GM15510 (cell line): ENCODE data around the gene HPS1.

Experiments used
- POLR2A ChIP-seq: IDR thresholded peaks from 3 replicates; pipeline ENCODE4 v1.6.1; 2011; ENCODE audit warnings: borderline replicate concordance; ENCODE audit not compliant: insufficient read length; ENCODE audit errors: extremely low read depth

Gene HPS1

DNA sequence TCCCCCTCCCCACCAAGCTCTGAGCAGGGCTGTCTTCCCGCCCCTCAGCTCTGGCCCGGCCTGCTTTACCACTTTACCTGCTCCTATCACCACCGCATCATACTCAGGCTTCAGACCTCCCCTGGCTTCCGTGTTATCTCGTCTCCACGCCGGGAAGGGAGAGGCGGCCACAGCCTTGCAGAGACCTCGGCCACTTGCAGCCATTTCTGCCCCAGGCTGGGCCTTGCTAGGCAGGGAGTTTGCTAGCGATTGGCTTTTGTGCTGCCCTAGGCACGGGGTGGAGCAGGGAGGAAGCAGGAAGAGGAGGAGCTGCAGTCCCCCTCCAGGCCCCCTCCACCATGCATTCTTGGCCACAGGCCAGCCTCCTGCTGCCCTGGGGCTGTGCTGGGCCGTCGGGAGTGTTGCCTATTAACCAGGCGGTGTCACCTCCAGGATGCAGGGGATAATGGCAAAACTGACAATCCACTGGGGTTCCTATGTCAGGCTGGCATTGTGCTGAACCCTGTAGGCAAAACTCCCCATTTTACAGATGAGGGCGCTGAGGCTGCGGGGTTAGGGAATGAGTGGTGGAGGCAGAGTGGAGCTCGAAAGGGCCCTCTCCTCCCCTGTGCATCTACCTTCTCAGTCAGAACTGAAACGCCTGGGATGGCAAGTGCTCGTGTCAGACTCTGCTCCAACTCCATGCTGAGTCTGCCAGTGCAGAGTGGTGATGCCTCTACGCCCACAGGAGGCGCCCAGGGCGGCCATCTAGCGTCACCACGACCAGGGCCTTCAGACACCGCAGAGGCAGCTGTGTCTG lies 31.6 kb downstream of the HPS1 start, which contains the start of gene PYROXD2:
PYROXD2 (minus strand) TSS at position 251 of the 799 bp plus-strand sequence; CDS start at position 204, 47 bp downstream.
- no peak for TF ChIP-seq POLR2A

GRCh38 chr10:98414578-98414931 lies 32.2 kb downstream of the HPS1 start:
- no peak for TF ChIP-seq POLR2A

GRCh38 chr10:98411768-98412167 lies 35.0 kb downstream of the HPS1 start:
- no peak for TF ChIP-seq POLR2A

DNA sequence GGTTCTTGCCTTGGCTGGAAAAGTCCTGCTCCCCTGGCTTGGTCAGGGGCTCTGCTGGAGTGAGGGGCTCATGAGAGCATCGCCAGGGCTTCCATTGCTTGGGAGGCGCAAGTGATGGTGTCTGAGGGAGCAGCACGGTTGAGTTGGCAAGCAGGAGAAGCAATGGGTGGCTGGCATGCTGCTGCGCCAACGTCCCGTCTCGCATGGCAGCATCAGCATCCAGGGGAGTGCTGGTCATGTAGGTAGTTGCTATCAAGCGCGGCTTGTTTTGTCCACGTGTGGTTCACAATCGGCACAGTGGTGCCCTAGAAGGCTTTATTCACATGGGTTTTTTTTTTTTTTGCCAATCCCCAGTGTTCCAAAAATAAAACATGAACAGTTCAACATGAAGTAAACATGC lies 35.6 kb downstream of the HPS1 start:
- no peak for TF ChIP-seq POLR2A

- TF ChIP-seq POLR2A = no peak
Observed at GRCh38 chr10:98410759-98411158, 36.0 kb downstream of the HPS1 start.

DNA sequence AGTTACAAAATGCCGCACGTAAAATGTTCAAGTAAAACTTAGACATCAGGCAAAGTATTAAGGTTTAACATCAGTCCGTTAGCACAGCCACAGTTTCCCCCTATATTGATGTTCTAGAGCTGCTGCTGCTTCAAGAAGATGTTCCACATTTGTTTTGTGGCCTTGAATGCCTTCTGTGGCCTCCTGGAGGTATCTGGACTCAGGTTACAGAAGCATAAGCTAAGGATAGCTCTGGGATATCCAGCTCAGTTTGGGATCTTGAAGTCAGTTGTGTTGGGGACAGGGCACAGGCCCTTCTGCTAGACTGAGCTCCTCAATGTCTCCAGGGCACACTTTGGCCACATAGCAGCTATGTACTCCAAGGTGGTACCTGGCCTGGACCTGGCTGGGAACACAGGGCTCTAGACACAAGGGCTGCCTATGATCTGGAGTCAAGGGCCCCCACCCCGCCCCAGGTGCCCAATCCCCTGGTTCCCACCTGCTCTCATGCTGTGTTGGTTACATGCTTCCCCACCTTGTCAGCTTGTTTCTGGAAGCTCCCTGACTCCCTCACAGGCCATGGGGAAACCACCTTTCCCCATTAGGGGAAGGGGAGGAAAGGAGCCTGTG lies 36.5 kb downstream of the HPS1 start:
- TF ChIP-seq POLR2A = no peak

GRCh38 chr10:98408799-98409198 lies 37.9 kb downstream of the HPS1 start:
- TF ChIP-seq POLR2A = no peak

DNA sequence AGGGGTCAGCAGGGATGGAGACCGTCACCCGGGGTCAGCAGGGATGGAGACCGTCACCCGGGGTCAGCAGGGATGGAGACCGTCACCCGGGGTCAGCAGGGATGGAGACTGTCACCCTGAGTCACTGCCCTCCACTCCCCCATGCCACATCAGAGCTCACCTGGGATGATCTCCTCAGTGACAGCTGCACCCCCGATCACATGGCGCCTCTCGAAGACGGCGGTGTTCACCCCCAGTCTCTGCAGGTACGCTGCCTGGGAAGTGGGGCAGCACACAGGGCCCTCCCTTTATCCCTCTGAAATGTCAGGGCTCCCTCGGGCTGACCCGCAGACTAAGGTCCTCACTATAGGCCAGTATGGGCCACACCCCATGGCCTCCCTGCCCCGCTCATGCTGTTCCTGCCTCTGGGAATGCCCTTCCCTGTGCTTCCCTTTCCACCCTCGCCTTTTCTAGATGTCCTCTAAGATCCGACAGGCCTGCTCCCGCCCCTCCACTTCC lies 38.9 kb downstream of the HPS1 start:
- no peak for TF ChIP-seq POLR2A

DNA sequence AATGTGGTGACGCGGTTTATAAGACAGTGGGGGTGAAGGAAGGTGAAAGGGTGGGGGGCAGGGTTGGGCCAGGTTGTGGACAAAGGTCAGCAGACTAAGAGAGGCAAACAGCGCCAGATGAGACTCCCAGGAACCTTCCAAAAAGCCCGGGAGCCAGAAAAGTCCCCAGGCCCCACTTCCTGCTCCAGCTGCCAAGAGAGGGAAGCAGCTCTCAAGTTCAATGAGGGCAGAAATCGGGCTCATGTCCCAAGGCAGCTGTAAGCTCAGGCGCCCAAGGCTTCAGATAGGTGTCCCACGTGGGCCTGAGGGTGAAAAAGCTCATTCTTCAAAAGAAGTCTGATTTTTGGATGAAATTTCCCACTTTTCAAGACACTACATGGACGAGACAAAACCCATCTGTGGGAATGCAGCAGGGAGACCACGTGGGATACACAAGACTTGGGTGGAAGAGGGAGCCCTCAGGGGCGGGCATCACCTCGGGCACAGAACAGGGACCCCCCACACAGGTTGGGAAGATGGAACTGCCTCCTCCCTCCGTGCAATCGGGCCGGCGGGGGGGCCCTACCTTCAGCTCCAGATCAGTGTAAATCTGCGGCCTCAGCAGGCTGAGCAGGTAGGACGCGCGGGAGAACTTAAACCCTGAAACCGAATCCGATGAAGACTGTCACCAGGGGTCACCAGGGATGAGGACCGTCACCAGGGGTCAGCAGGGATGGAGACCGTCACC lies 39.6 kb downstream of the HPS1 start:
- TF ChIP-seq POLR2A = no peak

- TF ChIP-seq POLR2A = no peak
Observed at GRCh38 chr10:98405422-98405821, 41.3 kb downstream of the HPS1 start.

GRCh38 chr10:98404571-98405359 lies 42.0 kb downstream of the HPS1 start:
- TF ChIP-seq POLR2A = no peak

DNA sequence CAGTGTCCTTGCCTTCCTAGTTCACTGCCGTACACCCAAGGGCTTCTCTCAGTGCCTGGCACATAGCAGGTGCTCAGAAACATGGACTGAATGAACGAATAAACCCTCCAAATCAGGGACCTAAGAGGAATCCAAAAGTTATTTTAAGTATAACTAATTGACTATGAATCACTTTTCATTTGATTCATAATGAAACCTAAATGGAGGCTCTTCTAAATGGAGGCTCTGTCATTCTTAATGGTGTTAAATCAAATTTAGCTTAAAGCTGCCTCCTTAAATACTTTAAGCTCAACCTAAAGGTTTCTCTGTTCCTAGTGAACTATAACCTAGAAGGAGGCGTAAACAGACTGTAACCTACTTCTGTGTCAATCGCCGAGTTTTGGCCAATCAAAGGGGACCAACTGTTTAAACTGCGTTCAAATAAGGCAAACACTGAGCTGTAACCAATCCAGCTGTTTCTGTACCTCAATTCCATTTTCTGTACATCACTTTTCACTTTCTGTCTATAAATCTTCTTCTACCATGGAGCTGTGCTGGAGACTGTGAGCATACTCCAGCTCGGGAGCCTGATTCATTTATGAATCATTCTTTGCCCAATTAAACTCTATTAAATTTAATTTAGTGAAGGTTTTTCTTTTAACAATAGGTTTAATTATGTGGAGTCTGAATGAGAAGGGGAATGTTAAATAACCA lies 42.8 kb downstream of the HPS1 start:
- TF ChIP-seq POLR2A = no peak

DNA sequence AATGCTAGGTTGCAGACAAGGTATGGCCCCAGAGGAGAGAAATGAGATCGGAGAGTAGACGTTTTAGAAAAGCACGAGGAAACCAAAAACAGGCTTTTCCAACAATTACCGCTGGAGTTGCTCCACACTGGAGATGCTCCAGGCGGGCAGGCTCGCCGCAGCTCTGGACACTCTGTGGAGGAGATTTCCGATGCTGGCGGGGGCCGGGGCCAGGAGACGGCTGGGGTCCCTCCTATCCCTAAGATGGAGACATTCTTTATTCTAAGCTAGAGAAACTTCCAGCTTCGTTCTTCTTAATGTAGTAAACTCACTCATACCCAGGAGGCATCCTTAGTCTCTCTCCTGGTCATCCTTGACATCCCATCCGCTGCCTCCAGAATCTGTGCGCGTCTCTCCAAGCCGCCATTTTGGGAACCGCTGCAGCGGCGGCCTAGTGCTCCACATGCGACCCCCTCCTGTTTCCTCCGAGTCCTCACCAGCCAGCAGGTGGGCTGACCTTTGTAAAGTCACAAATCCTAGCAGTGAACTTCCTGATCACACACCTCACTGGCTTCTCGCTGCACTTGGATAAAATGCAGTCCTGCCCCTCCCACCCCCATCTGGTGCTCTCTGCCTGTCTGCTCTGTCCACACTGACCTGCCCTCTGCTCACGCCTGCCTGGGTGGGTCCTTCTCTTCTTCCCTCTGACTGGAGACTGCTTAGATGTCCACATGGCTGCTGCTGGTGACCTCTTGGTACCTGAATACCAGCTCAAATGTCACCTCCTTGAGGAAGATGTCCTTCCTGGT lies 43.6 kb downstream of the HPS1 start:
- TF ChIP-seq POLR2A = no peak
